ENCODE measurements around the gene STIMATE. TPM values are rescaled to one million over a fixed set of nuclear protein-coding genes. Genes with fewer than 3 reads are reported as not detected.

The STIMATE gene
- total RNA-seq, 3 donors from 2014 or later, result 20.0 to 26.0 (median 25.6) TPM

DNA sequence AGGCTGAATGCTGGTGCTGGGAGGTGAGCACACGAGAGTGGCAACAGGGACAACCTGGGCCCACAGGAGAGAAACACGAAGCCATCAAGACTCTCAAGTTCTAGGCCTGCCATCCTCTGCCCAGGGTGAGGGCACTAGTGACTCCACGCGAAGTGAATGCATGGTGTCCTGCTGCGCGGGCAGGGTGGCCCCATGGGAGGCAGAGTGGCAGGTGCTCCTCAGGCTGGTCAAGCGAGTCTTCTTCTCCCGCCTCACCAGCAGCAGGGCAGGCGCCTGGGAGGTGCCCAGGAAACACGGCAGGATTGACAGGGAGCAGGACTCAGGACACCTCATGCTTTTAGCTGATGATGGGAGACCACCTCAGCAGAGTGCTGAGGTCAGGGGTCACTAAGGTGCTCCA, 26.9 kb downstream of the STIMATE start:
- Mint-ChIP-seq H3K27me3 (ENCODE audit: low read depth) (no peaks in the 10 kb centered on the region), H3K4me1 (ENCODE audit: low read depth) (peaks cover 25% of the 10 kb centered on the region), H3K9me3 (peaks cover 9% of the 10 kb centered on the region), H3K4me3 (no peak overlapping the region), H3K36me3 (ENCODE audit: insufficient read depth) (peaks cover 24% of the 10 kb centered on the region)
- no peak for DNase-seq
- no peak for ATAC-seq

DNA sequence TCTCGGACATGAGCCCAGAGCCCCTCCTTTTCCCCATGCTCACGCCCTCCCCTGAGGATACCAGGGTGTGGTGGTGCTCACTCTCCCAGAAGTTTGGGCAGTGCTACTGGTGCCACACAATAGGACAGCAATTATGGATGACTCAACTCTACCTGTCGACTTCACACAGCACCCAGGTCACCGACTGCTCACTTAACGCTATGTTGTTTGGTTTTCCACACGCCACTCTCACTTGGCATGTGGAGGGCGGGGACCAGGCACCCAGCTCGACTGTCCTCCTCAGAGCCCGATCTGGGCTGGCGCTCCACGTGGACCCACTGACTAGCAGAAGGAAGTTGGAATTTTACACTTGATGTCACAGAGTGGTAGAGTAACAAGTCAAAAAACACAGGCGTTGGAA, 30.9 kb downstream of the STIMATE start:
- Mint-ChIP-seq H3K27me3 (ENCODE audit: low read depth) (no peaks in the 10 kb centered on the region), H3K9me3 (peaks cover 9% of the 10 kb centered on the region), H3K4me1 (ENCODE audit: low read depth) (peaks cover 1% of the 10 kb centered on the region), H3K4me3 (no peak overlapping the region), H3K36me3 (ENCODE audit: insufficient read depth) (peaks cover 35% of the 10 kb centered on the region)
- no peak for ATAC-seq
- no peak for DNase-seq

DNA sequence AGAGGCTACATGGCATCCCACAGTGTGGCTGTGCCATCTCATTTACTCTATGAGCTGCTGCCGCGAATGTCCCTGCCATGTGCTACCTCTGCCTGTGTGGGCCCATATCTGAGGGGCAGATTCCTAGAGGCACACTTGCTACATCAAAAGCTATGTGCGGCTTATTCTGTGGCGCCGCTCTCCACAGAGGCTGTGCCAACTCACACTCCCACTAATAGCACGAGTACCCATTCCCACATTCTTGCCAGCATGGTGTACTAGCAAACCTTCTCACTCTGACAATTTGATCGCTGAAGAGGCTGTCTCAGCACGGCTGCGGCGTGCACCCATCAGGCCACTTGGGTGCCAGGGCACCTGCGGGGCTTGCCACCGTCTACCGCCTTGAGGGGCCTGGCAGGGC, 31.4 kb downstream of the STIMATE start:
- Mint-ChIP-seq H3K27me3 (ENCODE audit: low read depth) (no peaks in the 10 kb centered on the region), H3K4me3 (no peak overlapping the region), H3K9me3 (peaks cover 9% of the 10 kb centered on the region), H3K36me3 (ENCODE audit: insufficient read depth) (peaks cover 33% of the 10 kb centered on the region), H3K4me1 (ENCODE audit: low read depth) (no peaks in the 10 kb centered on the region)
- DNase-seq (no peak), ATAC-seq (no peak)

DNA sequence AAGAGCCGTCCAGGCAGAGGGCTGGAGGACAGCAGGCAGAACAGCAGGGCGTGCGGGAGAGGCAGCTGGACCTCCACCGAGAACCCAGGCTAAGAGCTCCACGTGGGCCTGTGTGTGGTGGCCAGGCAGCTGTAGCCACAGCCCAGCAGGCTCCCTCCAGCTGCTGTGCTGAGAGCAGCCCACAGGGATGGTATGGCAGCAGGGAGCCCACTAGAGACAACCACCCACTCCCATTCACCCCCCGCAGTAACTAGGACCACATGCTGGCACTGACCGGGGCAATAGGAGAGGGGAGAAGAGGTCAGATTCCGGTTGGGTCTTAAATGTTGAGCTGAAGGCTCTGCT, 37.0 kb downstream of the STIMATE start:
- DNase-seq (no peak), ATAC-seq (no peak)
- Mint-ChIP-seq H3K4me3 (no peak overlapping the region), H3K9me3 (no peaks in the 10 kb centered on the region), H3K4me1 (ENCODE audit: low read depth) (no peaks in the 10 kb centered on the region), H3K36me3 (ENCODE audit: insufficient read depth) (peaks cover 23% of the 10 kb centered on the region), H3K27me3 (ENCODE audit: low read depth) (no peaks in the 10 kb centered on the region)

DNA sequence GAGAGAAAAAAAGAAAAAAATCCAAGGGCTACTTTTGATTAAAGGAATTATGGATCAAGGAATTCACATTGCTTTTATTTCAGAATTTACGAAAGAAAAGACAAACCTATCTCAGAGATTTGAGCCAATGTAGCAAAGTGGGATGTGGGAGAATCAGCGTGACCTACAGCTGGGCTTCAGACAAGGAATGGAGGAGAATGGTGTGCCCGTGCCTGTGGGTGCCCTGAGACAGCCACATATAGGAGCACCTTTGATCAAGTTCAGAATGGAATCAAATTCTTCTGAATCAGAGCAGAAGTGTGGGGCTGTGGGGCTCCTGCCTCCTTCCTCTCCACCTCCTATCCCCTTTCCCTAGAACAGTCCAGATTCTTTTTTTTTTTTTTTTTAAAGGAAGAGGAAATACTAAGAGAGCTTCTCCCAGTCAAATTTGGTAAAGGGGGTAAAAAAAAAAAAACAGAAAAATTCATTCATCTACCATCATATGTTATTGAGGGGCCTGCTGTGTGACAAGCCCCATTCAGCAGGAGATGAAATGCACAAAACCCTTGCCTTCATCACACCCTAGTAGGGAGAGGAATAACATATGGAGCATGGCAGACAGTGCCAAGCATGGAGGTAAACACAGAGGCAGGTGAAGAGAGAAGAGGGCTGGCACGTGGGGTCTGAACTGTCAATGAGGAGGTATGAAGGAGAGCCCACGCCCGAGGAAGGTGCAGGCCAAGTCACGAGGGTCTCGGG, 37.5 kb downstream of the STIMATE start:
- DNase-seq, result no peak
- Mint-ChIP-seq H3K36me3 (ENCODE audit: insufficient read depth) (peaks cover 23% of the 10 kb centered on the region), H3K4me3 (no peak overlapping the region), H3K9me3 (no peaks in the 10 kb centered on the region), H3K27me3 (ENCODE audit: low read depth) (no peaks in the 10 kb centered on the region), H3K4me1 (ENCODE audit: low read depth) (no peaks in the 10 kb centered on the region)
- no peak for ATAC-seq

DNA sequence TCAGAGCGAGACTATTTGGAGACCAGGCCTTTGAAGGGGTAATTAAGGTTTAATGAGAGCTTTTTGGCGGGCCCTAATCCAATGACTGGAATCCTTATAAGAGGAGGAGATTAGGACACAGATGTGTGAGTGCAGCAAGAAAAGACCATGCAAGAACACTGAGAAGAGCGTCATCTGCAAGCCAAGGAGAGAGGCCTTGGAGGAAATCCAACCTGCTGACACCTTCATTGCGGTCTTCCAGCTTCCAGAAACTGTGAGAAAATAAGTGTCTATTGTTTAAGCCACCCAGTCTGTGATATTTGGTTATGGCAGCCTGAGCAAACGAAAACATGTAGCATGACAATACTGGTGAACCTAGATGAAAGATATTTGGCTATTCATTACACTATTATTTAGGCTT, 39.5 kb downstream of the STIMATE start:
- Mint-ChIP-seq H3K4me1 (ENCODE audit: low read depth) (no peaks in the 10 kb centered on the region), H3K27me3 (ENCODE audit: low read depth) (no peaks in the 10 kb centered on the region), H3K4me3 (no peak overlapping the region), H3K36me3 (ENCODE audit: insufficient read depth) (peaks cover 19% of the 10 kb centered on the region), H3K9me3 (no peaks in the 10 kb centered on the region)
- DNase-seq (no peak), ATAC-seq (no peak)

DNA sequence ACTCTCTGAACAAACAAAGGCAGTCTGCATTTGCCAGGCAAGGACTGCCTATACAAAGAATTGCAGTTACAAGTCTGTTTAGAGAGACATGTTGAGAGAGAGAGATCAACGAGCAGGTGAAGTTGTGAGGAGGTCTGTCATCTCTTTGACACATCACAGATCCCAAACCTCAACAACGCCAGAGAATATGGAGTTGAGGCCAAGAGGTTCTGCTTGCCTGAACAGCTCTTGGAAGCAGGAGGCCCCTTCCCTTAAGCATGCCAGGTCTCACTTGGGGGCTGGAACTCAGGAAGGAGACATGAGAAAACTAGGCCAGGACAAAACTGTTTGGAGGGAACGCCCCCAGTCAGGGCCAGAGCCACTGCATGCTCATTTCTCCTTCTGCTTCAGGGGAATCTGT, 40.2 kb downstream of the STIMATE start:
- Mint-ChIP-seq H3K27me3 (ENCODE audit: low read depth) (no peaks in the 10 kb centered on the region), H3K9me3 (no peaks in the 10 kb centered on the region), H3K4me1 (ENCODE audit: low read depth) (no peaks in the 10 kb centered on the region), H3K36me3 (ENCODE audit: insufficient read depth) (peaks cover 17% of the 10 kb centered on the region), H3K4me3 (no peak overlapping the region)
- ATAC-seq (no peak), DNase-seq (no peak)

DNA sequence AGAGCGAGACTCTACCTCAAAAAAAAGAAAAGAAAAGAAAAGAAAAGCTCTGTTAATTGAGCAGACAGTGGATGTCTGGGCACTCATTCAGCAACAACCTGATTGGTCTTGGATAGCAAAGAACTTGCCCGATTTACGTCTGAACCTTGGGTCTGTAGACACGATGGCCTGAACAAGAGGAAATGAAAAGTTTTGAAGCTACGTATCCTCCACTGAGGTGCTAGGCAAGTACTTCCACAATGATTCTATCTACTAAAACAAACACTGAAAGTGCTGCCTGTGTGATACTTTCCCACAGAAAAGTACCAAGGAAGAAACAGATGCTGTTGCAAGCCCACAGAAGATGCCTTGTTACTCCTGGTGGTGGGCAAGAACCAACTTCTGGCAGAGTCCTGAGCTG, 40.7 kb downstream of the STIMATE start:
- Mint-ChIP-seq H3K36me3 (ENCODE audit: insufficient read depth) (peaks cover 22% of the 10 kb centered on the region), H3K4me3 (no peak overlapping the region), H3K4me1 (ENCODE audit: low read depth) (no peaks in the 10 kb centered on the region), H3K9me3 (no peaks in the 10 kb centered on the region), H3K27me3 (ENCODE audit: low read depth) (no peaks in the 10 kb centered on the region)
- DNase-seq (no peak), ATAC-seq (no peak)

DNA sequence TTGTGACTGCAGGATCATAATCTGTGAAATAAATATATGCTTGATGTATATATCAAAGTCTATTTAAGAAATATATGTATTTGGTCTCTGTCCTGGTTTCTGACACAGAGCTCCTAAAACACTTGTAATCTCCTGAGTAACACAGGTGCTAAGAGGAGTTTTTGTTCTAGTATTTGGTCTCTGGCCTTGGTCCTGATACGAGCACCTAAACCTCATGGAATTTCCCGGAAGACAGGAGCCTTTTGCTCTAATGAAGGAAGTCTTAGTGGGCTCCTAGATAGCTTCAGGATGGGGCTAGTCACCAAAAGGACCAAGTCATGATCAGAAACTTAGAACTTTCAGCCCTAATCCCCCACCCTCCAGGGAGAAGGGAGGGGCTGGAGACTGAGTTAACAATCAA, 43.3 kb downstream of the STIMATE start:
- Mint-ChIP-seq H3K27me3 (ENCODE audit: low read depth) (no peaks in the 10 kb centered on the region), H3K9me3 (no peaks in the 10 kb centered on the region), H3K36me3 (ENCODE audit: insufficient read depth) (peaks cover 26% of the 10 kb centered on the region), H3K4me3 (no peak overlapping the region), H3K4me1 (ENCODE audit: low read depth) (no peaks in the 10 kb centered on the region)
- no peak for ATAC-seq
- no peak for DNase-seq

DNA sequence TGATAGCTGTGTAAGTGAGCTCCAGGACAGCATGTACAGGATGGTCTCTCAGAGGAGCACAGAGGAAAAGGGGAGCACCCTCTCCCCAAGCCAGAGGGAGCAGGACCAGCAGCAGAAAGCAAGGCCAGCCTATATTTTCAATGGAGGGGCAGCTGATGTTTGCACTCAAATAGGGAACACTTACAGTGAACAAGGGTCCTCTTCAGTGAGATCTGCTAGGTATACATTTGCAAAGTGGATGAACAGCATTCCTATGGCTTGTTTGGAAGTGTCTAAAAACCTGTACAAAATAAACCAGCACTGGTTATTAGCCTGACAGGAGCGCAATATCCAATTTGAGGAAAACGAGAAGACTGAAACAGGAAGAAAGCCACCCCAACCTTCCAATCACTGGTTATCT, 44.9 kb downstream of the STIMATE start:
- DNase-seq (no peak), ATAC-seq (no peak)
- Mint-ChIP-seq H3K27me3 (ENCODE audit: low read depth) (no peaks in the 10 kb centered on the region), H3K9me3 (no peaks in the 10 kb centered on the region), H3K36me3 (ENCODE audit: insufficient read depth) (peaks cover 29% of the 10 kb centered on the region), H3K4me3 (no peak overlapping the region), H3K4me1 (ENCODE audit: low read depth) (no peaks in the 10 kb centered on the region)

DNA sequence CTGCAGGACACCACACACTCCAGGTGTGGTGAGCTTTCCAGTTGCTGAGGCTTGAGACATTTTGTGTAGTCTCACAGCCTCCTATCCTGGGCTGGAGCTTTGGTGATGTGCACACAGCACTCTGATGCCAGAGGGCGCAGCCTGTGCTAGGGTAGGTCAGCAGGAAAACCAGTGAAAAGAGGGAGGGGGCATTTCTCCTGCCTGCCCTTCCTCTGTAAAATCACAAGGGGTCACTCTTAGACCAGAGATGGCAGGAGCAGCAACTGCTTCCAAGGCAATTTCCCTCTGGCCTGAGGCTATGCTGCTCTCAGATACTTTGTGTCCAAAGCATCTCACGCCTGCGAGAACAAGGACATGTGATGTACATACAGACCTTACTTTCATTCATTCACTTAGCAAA, 46.0 kb downstream of the STIMATE start:
- Mint-ChIP-seq H3K9me3 (no peaks in the 10 kb centered on the region), H3K36me3 (ENCODE audit: insufficient read depth) (peaks cover 25% of the 10 kb centered on the region), H3K4me3 (no peak overlapping the region), H3K4me1 (ENCODE audit: low read depth) (no peaks in the 10 kb centered on the region), H3K27me3 (ENCODE audit: low read depth) (no peaks in the 10 kb centered on the region)
- DNase-seq, result no peak
- ATAC-seq, result peak; percentile 63 to 67

DNA sequence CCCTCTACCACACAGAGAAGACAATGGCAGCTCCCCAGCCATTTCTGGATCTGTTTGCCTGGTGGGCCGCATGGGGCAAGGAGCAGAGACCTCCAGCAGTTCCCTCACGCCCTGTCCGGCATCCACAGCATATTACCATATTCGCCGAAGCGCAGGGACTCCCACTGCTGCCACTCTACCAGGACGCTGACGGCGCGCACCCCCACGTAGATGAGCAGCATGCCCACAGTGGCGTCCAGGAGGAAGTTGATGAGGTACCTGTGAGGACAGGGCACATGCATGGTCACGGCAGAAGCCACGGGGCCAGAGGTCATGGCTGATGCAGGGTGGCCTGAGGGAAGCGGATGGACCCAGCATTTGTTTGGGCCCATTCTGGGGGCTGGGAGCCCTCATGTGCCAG, 47.7 kb downstream of the STIMATE start:
- no peaks in the 10 kb centered on the region for H3K4me1 Mint-ChIP-seq (ENCODE audit: low read depth)
- peaks cover 18% of the 10 kb centered on the region for H3K36me3 Mint-ChIP-seq (ENCODE audit: insufficient read depth)

DNA sequence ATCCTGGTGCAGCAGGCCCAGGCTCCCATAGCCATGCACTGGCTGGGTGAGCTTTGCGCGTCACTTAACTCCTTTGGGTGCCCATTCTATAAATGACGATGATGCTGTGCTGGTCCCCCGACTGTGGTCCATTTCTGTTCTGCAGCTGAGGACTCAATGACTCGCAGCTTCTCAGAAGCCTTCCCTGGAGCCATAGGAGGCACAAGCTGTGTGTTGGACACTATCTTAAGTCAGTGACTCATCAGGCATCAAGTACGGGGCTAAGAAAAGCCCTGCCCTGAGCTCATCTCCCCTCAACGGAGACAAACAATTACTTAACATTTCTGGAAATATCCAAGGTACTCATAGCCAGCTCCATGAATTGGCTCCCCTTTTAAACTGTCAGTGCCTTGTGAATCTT, 48.7 kb downstream of the STIMATE start:
- no peaks in the 10 kb centered on the region for H3K27me3 Mint-ChIP-seq (ENCODE audit: low read depth)

More for the DNA sequence above, 47.7 kb downstream of the STIMATE start:
- ATAC-seq, result no peak
- no peak for DNase-seq
- Mint-ChIP-seq H3K27me3 (ENCODE audit: low read depth) (no peaks in the 10 kb centered on the region), H3K4me3 (no peak overlapping the region), H3K9me3 (no peaks in the 10 kb centered on the region)

DNA sequence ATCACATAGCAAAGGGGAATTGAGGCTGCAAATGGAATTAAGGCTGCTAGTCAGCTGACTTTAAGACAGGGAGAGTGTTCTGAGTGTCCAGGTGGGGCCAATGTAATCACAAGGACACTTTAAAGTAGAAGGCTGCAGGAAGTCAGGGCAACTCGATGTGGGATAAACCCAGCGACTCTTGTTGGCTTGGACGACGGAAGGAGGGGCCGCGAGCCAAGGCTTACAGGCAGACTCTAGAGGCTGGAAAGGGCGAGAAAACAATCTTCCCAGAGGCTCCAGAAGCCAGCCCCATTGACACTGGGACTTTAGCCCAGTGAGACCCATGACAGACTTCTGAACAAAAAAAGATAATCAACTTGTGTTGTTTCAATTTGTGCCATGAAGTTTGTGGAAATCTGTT, 49.6 kb downstream of the STIMATE start:
- Mint-ChIP-seq H3K4me3 (no peak overlapping the region), H3K36me3 (ENCODE audit: insufficient read depth) (peaks cover 17% of the 10 kb centered on the region), H3K4me1 (ENCODE audit: low read depth) (no peaks in the 10 kb centered on the region), H3K27me3 (ENCODE audit: low read depth) (no peaks in the 10 kb centered on the region), H3K9me3 (no peaks in the 10 kb centered on the region)
- no peak for DNase-seq
- ATAC-seq, result no peak

More for the DNA sequence above, 48.7 kb downstream of the STIMATE start:
- Mint-ChIP-seq H3K4me3 (no peak overlapping the region), H3K9me3 (no peaks in the 10 kb centered on the region), H3K4me1 (ENCODE audit: low read depth) (no peaks in the 10 kb centered on the region), H3K36me3 (ENCODE audit: insufficient read depth) (peaks cover 21% of the 10 kb centered on the region)
- no peak for DNase-seq
- ATAC-seq, result no peak

DNA sequence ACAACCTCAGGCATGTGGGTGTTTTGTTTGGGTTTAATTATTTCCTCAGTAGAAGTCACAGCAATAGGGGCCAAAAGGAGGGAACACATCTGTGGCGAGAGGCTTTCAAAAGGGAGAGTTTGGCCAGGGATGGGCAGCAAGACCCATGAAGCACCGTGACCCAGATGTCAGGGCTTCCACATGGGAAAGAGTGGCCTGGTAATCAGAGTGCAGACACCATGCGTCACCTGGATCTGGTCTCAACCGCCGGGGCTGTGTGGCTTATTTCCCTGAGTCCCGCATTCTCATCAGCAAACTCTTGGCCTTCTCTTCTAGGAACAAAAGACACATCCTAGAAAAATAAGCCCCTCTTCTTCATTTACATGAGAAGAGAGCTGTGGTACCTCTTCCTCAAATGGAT, 50.1 kb downstream of the STIMATE start:
- no peaks in the 10 kb centered on the region for H3K4me1 Mint-ChIP-seq (ENCODE audit: low read depth)
- no peak for ATAC-seq
- no peaks in the 10 kb centered on the region for H3K27me3 Mint-ChIP-seq (ENCODE audit: low read depth)
- no peaks in the 10 kb centered on the region for H3K9me3 Mint-ChIP-seq
- no peak overlapping the region for H3K4me3 Mint-ChIP-seq
- DNase-seq, result no peak
- H3K36me3 Mint-ChIP-seq (ENCODE audit: insufficient read depth), result peaks cover 17% of the 10 kb centered on the region

Measured in activated T-cell treated with anti-CD3 and anti-CD28 coated beads, Interleukin-2, amount 50 U/mL, for 4 hours (primary cell).